ENCODE measurements around the gene SRSF7.

- no peak for TF ChIP-seq POLR2A (IDR thresholded peaks at IDR 0.05; ENCODE audit: low read length)
- TF ChIP-seq GATA1 (IDR thresholded peaks at IDR 0.05; ENCODE audit: low read depth, low read length), result no peak
Observed at GRCh38 chr2:38731684-38732221, 19.4 kb downstream of the SRSF7 start.
